GM19099 (cell line): ENCODE data around the gene ELOA.

Experiments
- POLR2A ChIP-seq: IDR thresholded peaks from 3 replicates; pipeline ENCODE4 v1.6.1; 2011; ENCODE audit warnings: low read depth; ENCODE audit not compliant: insufficient read length; ENCODE audit errors: extremely low read depth

ELOA gene

GRCh38 chr1:23763041-23763577 is 19.8 kb downstream of the ELOA start:
- no peak for TF ChIP-seq POLR2A

DNA sequence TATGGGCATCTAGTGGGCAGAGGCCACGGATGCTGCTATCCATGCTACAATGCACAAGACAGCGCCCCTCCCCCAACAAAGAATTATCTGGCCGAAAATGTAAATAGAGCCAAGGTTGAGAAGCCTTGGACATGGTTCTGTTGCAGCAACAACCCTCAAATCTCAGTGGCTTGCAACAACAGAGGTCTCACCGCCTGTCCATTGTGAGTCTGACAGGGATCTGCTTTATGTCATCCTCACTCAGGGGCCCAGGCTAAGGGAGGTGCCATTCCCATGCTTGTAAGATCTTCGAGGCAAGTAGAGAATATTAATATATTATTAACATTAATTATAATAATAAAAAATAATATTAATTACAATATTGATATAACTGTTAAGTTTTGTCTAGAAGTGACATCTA is 25.5 kb downstream of the ELOA start:
- TF ChIP-seq POLR2A, result no peak

DNA sequence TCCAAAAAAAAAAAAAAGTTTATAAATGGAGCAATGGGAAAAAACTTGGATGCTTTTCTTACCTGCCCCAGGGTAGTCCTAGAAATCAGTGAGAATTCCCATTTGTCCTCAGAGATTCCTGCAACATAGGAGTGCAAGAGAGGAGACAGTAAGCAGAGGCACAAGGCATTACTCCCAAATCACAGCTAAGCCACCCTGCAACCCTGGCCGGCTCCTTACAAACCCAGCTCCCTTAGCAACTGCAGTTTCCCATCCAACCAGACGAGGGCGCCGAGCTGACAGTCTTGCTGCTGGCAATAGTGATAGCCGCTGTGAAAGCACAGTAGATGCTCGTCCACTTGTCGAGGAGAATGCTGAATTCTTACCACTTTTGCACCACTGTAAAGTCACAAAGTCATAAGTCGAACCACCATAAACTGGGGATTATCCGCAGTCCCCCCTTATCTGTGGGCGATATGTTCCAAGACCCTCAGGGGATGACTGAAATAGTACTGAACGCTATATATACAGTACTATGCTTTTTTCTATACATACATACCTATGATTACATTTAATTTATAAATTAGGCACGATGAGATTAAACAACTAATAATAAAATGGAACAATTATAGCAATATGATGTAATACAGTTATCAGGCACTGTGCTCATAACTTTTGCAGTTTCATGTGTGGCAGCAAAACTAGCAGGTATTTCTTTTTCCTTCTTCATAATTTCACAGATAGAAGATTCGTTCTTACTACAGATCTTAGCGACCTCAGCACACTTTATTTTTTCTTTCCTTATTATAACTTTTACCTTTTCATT is 29.0 kb downstream of the ELOA start:
- no peak for TF ChIP-seq POLR2A

GRCh38 chr1:23772854-23773242 is 29.6 kb downstream of the ELOA start:
- no peak for TF ChIP-seq POLR2A

GRCh38 chr1:23774174-23774880 is 31.1 kb downstream of the ELOA start:
- TF ChIP-seq POLR2A, result no peak

- TF ChIP-seq POLR2A, result no peak
Measured at GRCh38 chr1:23776217-23776616, 32.9 kb downstream of the ELOA start.

DNA sequence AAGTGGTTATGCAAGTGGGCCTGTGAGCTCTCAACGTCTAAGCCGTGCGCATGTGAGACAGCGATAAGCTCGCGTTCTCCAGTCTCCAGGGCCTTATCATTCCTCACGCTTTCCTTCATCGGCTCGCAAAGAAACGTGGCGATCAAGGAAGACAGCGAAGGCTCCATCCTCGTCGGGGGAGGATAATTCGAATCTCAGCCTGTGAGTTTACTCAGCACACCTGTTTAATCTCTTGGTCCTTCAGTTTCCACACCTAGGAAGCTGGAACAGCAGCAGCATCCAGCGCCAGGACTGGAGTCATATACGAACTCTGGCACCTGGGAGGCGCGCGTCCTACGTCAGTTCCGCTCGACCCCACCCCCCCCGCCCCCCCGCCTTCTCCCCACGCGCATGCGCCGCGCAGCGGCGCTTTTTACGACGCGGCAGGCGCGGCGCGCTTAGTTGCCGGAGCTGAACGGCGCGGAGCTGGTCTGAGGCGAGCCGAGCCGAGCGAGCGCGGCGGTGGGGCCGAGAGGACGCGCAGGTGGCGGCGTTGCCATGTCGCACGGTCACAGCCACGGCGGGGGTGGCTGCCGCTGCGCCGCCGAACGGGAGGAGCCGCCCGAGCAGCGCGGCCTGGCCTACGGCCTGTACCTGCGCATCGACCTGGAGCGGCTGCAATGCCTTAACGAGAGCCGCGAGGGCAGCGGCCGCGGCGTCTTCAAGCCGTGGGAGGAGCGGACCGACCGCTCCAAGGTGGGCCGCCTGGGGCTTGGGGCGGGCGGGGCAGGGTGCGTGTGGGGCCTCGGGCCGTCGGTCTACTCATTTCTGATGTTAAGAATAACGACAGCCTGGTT is 34.9 kb downstream of the ELOA start, which contains the start of gene PITHD1:
PITHD1 (plus strand) TSS at position 440 of the 836 bp plus-strand sequence; CDS start at position 538, 98 bp downstream.
- peak; percentile 95 for TF ChIP-seq POLR2A

DNA sequence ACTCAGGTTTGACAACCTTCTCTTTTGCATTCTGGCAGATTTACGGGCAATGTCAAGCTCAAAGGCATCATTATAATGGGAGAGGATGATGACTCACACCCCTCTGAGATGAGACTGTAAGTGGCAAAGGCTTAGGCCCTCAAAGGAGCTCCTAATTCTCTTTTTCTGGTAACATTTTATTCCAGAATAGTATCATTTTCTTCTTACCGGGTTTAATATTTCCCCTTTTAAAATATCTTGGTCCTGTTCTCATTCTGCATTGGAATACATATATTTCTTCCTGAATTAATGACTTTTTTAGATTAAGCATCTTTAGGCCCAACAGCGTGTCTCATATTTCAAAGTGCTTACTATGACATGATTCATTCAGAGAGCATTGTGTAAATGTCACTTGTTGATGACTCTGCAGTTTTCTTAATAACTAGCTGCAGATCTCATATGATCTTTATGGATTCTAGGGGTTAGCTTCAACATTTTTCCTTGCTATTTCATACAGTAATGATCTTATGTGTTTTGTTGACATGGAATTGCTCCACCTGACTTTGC is 36.6 kb downstream of the ELOA start:
- no peak for TF ChIP-seq POLR2A

- TF ChIP-seq POLR2A, result no peak
Measured at GRCh38 chr1:23784846-23785245, 41.6 kb downstream of the ELOA start.

DNA sequence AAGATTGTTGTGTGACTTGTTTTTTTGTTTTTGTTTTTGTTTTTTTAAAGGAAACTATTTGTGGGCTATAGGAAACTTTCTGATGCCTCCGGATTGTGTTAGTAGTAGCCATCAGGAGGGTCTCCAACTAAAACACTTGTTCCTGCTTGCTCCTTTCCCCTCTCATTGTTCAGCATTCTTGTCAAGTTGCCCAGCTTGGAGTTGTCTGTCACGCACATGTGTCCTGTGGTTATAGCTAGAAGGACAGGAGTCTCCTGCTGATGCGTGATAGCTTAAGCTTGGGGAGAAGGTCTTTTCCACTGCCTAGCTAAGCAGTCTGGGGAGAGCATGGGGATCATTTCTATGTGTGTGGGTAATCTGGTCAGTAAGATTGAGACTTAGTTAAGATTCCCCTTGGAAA is 44.4 kb downstream of the ELOA start:
- TF ChIP-seq POLR2A, result no peak

- no peak for TF ChIP-seq POLR2A
Measured at GRCh38 chr1:23788695-23789094, 45.4 kb downstream of the ELOA start.

GRCh38 chr1:23790696-23791515 is 47.6 kb downstream of the ELOA start, which contains the start of gene LYPLA2:
Gene LYPLA2, plus strand, starts transcription at chr1:23791145. Its CDS starts 1,538 bp downstream, at chr1:23792683.
- TF ChIP-seq POLR2A, result peak; percentile 68

- TF ChIP-seq POLR2A, result no peak
Measured at GRCh38 chr1:23791516-23792047, 48.3 kb downstream of the ELOA start.

DNA sequence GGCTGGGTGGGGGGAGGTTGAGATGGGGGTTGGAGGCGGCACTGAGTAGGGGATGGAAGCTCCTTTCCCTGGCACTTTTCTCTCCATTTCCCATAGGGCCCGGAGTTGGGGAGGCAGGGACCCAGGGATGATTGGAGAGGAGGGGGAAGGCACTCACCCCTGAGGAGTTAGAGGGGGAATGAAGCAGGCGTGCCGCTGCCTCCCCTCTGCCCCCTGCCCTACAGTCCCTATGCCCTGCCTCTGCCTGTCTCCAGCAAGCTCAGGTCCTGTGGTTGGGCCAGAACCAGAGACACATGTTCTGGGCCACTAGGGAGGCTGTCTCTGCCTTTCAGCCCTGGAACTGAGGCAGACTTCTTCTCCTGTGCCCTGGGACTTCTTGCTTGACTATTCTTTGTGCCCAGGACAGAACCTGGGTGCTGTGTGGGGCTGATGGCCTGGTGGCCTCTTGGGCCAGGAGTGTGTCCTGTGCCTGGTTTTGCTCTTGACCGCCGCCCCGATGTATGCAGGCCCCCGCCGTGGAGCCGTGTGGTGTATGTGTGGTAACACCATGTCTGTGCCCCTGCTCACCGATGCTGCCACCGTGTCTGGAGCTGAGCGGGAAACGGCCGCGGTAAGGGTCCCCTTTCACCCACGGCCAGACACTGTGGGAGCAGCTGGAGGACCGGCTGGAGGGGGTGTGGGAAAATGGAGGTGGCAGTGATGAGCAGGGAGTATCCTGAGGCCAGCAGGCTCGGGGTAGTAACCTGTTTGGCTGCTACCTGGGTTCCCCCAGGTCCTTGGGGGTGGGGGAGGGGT is 49.1 kb downstream of the ELOA start:
- no peak for TF ChIP-seq POLR2A
